Measurements from ENCODE around the gene KRTAP9-7. TPM values are rescaled to one million over a fixed set of nuclear protein-coding genes. Genes with fewer than 3 reads are reported as not detected.
A peak's percentile ranks its signal among the peaks of the same experiment; 100 is the strongest.
"Not testable (repeated sequence)": the region's sequence is repeated elsewhere in the genome, so short reads cannot be mapped to it uniquely, and the experiment has no call there.

The KRTAP9-7 gene
- polyA plus RNA-seq, 10 donors = not detected

GRCh38 chr17:41271323-41271722, 4.2 kb upstream of the KRTAP9-7 start:
- DNase-seq = not testable (repeated sequence)

- DNase-seq = no peak
These were observed 3.6 kb upstream of the KRTAP9-7 start for GRCh38 chr17:41271858-41272257.

- no peak for DNase-seq
These were observed 2.9 kb downstream of the KRTAP9-7 start for GRCh38 chr17:41278176-41278955.

GRCh38 chr17:41284043-41284442, 8.5 kb downstream of the KRTAP9-7 start:
- peak in 1 of 3 donors; percentile 79 for DNase-seq

GRCh38 chr17:41284546-41284945, 9.0 kb downstream of the KRTAP9-7 start:
- DNase-seq = no peak

- no peak for DNase-seq
These were observed 11.6 kb downstream of the KRTAP9-7 start for GRCh38 chr17:41287050-41287449.

- DNase-seq = no peak
These were observed 18.5 kb downstream of the KRTAP9-7 start for GRCh38 chr17:41294016-41294415.

GRCh38 chr17:41296846-41297245, 21.3 kb downstream of the KRTAP9-7 start:
- no peak for DNase-seq

- no peak for DNase-seq
These were observed 23.1 kb downstream of the KRTAP9-7 start for GRCh38 chr17:41298458-41299135.

- DNase-seq = no peak
These were observed 25.8 kb downstream of the KRTAP9-7 start for GRCh38 chr17:41301204-41301790.

- DNase-seq = no peak
These were observed 26.7 kb downstream of the KRTAP9-7 start, which contains the start of gene KRTAP29-1 for GRCh38 chr17:41301916-41302901. KRTAP29-1 (minus strand) TSS chr17:41302851; CDS start chr17:41302851, 0 bp downstream.

- no peak for DNase-seq
These were observed 27.5 kb downstream of the KRTAP9-7 start for GRCh38 chr17:41302981-41303380.

GRCh38 chr17:41304091-41304490, 28.6 kb downstream of the KRTAP9-7 start:
- no peak for DNase-seq

- no peak for DNase-seq
These were observed 32.1 kb downstream of the KRTAP9-7 start for GRCh38 chr17:41307647-41308046.

GRCh38 chr17:41308251-41308917, 32.9 kb downstream of the KRTAP9-7 start:
- DNase-seq = peak; percentile 46 to 72 (median 48)

GRCh38 chr17:41308918-41309359, 33.4 kb downstream of the KRTAP9-7 start, which contains the start of gene KRTAP16-1:
KRTAP16-1 (minus strand) TSS chr17:41309309; CDS start chr17:41309253, 56 bp downstream.
- DNase-seq = peak in 1 of 3 donors; percentile 9

- no peak for DNase-seq
These were observed 35.6 kb downstream of the KRTAP9-7 start for GRCh38 chr17:41311111-41311510.

- no peak for DNase-seq
These were observed 39.8 kb downstream of the KRTAP9-7 start, which contains the start of gene KRTAP17-1 for GRCh38 chr17:41315204-41315794. KRTAP17-1 (minus strand) TSS chr17:41315710; CDS start chr17:41315650, 60 bp downstream.

GRCh38 chr17:41315814-41316445, 40.4 kb downstream of the KRTAP9-7 start:
- DNase-seq = no peak

- DNase-seq = no peak
These were observed 42.7 kb downstream of the KRTAP9-7 start for GRCh38 chr17:41318231-41318630.

All from muscle of back (tissue), 11 donors.